ENCODE data around the gene WWC2. TPM values are rescaled to one million over a fixed set of nuclear protein-coding genes. Genes with fewer than 3 reads are reported as not detected.
A peak's percentile ranks its signal among the peaks of the same experiment; 100 is the strongest.

The WWC2 gene
- total RNA-seq, 6 experiments from 2014 or later = 86.3 to 114 (median 95.2) TPM

DNA sequence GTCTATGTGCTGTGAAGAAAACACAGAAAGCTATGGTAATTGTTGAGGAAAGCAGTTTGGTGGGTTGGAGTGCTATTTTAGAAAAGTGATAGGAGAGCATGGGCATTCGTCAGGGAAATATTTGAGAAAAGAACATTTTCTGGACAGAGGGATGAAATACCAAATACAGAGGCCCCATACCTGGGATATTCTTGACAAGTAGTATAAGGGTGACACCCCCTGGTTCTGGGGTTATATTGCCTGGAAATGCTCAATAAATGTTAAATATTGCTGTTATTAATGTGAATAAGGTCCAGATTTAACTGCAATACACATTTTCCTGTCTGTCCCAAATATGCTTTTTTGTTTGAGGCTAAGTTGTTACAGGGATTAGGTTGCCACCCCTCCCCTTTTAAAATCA lies 42.9 kb downstream of the WWC2 start:
- peaks cover 90% of the 10 kb centered on the region for H3K4me1 Mint-ChIP-seq (ENCODE audit: low read depth)
- no peak overlapping the region for H3K4me3 Mint-ChIP-seq
- no peaks in the 10 kb centered on the region for H3K9me3 Mint-ChIP-seq
- TF ChIP-seq, protein P1, sequence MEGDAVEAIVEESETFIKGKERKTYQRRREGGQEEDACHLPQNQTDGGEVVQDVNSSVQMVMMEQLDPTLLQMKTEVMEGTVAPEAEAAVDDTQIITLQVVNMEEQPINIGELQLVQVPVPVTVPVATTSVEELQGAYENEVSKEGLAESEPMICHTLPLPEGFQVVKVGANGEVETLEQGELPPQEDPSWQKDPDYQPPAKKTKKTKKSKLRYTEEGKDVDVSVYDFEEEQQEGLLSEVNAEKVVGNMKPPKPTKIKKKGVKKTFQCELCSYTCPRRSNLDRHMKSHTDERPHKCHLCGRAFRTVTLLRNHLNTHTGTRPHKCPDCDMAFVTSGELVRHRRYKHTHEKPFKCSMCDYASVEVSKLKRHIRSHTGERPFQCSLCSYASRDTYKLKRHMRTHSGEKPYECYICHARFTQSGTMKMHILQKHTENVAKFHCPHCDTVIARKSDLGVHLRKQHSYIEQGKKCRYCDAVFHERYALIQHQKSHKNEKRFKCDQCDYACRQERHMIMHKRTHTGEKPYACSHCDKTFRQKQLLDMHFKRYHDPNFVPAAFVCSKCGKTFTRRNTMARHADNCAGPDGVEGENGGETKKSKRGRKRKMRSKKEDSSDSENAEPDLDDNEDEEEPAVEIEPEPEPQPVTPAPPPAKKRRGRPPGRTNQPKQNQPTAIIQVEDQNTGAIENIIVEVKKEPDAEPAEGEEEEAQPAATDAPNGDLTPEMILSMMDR (IDR thresholded peaks at IDR 0.05) = 0 out of 2 replicates have a peak, but pooled peaks have one; percentile 13
- H3K27me3 Mint-ChIP-seq (ENCODE audit: insufficient read depth) = no peaks in the 10 kb centered on the region; the same call in 1 of the 2 replicates
- H3K27ac Mint-ChIP-seq = peak overlapping the region; percentile 42; the same call in 1 of the 2 replicates
- DNase-seq = no peak
- peaks cover 31% of the 10 kb centered on the region for H3K36me3 Mint-ChIP-seq (ENCODE audit: low read depth)

DNA sequence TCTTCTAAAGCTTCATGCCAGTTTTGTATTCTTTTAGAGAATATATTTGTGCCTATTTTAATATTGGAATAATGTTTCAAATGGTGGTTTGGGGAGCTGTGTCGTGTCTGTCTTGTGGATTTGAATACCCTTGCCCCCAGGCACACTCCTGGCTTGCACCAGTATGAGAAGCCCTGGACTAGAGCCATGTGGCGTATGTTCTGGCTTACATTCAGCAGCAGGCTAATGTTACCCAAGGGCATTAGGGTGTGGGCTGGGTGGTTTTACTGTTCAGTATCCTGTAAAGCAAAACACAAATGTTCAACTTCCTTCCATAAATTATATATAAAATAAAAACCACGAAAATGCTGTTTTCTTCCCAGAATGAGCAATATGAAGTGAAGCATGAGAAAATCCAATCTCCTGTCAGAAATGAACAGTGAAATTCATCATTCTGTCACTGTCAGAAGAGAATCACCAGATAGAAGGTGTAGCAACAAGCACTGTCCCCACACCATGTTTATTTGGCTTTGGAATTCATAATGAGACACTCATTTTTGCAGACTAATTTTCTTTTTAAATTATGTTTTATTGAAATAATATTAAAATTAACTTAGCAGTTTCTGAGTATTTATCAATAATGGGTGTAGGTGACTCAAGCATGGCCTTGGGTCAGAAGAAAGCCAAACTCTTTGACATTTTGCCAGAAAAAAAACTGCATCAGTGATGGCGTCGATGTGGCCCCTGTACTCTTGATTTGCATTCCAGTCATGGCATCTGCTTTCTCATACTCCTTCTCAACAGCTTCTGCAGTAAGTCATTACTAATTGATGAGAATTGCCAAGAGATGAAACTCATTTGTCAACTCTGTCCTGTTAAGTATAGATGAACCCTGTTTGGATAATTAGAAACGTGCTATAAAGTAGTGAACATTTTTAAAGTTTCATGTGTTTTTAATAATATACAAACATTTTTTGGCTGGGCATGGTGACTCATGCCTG lies 43.8 kb downstream of the WWC2 start:
- peaks cover 27% of the 10 kb centered on the region for H3K36me3 Mint-ChIP-seq (ENCODE audit: low read depth)
- peak overlapping the region; percentile 50 for H3K4me3 Mint-ChIP-seq
- H3K4me1 Mint-ChIP-seq (ENCODE audit: low read depth) = peaks cover 93% of the 10 kb centered on the region
- TF ChIP-seq, protein P1 (IDR thresholded peaks at IDR 0.05) = no peak
- H3K27me3 Mint-ChIP-seq (ENCODE audit: insufficient read depth) = no peaks in the 10 kb centered on the region; the same call in 1 of the 2 replicates
- DNase-seq = peak; percentile 68
- H3K27ac Mint-ChIP-seq = peak overlapping the region; percentile 56
- no peaks in the 10 kb centered on the region for H3K9me3 Mint-ChIP-seq

DNA sequence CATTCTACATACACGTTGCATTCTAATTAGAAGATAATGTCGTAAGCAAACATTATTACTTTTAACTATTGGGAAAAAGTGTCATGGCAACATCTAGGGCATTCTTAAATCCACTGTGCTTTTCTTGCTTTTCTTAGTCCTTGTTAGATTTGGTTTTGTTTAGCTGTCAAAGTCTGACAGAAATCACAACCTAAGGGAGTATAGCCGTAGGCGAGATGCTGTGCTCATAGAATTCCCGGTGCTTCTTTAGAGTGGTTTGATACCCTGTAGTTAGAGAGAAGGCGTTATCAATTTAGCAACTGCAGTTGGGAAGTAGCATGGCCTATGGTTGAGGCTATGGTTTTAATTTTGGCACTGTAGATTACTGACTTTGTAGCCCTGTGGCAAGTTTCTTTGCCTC lies 45.7 kb downstream of the WWC2 start:
- H3K9me3 Mint-ChIP-seq = no peaks in the 10 kb centered on the region

DNA sequence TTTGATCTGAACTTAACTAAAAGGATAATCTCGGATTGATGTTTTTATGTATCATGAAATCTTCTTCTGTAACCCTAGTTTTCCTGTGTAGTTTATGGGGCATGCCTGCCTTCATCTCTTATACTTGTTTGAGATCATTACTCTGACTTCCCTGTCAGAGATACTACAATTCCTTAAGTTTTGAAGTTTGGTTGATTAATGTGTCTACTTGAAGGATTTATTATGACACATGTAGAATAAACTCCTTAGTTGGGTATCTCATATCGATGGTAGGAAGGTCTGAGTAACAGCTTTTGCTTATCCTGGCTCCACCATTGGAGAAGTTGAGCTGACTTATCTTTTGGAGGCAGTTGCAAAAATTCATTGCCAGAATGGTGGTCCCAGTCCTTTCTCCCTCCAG lies 46.7 kb downstream of the WWC2 start:
- no peak overlapping the region for H3K4me3 Mint-ChIP-seq
- no peaks in the 10 kb centered on the region; the same call in 1 of the 2 replicates for H3K27me3 Mint-ChIP-seq (ENCODE audit: insufficient read depth)

More for the DNA sequence above, 45.7 kb downstream of the WWC2 start:
- no peak overlapping the region for H3K4me3 Mint-ChIP-seq
- no peak for DNase-seq
- no peaks in the 10 kb centered on the region; the same call in 1 of the 2 replicates for H3K27me3 Mint-ChIP-seq (ENCODE audit: insufficient read depth)
- H3K4me1 Mint-ChIP-seq (ENCODE audit: low read depth) = peaks cover 84% of the 10 kb centered on the region
- H3K27ac Mint-ChIP-seq = no peak overlapping the region
- TF ChIP-seq, protein P1 (IDR thresholded peaks at IDR 0.05) = no peak
- peaks cover 11% of the 10 kb centered on the region for H3K36me3 Mint-ChIP-seq (ENCODE audit: low read depth)

DNA sequence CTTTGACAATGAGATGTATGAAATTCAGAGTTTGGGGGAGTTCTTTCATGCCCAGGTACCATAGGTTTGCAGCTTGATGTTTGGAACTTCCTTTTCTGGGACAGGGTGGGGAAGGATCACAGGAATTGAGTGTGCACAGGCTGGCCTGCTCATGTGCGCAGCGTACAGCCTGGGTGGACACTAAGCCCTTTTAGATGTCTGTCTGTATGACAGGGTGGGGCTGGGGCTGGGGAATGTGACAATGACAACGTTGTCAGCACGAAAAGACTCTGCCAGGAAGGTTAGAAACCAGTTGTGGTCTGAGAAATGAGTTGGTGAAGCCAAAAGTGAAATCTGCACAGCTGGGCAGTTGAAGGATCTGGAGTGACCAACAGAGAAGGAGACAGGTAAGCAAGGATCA lies 47.4 kb downstream of the WWC2 start:
- peaks cover 72% of the 10 kb centered on the region for H3K4me1 Mint-ChIP-seq (ENCODE audit: low read depth)
- no peak overlapping the region for H3K4me3 Mint-ChIP-seq

More for the DNA sequence above, 46.7 kb downstream of the WWC2 start:
- DNase-seq = no peak
- Mint-ChIP-seq H3K9me3 (no peaks in the 10 kb centered on the region), H3K27ac (no peak overlapping the region), H3K36me3 (ENCODE audit: low read depth) (peaks cover 5% of the 10 kb centered on the region), H3K4me1 (ENCODE audit: low read depth) (peaks cover 79% of the 10 kb centered on the region)
- TF ChIP-seq, protein P1 (IDR thresholded peaks at IDR 0.05) = no peak

More for the DNA sequence above, 47.4 kb downstream of the WWC2 start:
- 0 out of 2 replicates have a peak overlapping the region, but pooled peaks have one; percentile 8 for H3K27ac Mint-ChIP-seq
- H3K9me3 Mint-ChIP-seq = no peaks in the 10 kb centered on the region
- H3K27me3 Mint-ChIP-seq (ENCODE audit: insufficient read depth) = no peaks in the 10 kb centered on the region; the same call in 1 of the 2 replicates
- no peak for DNase-seq
- TF ChIP-seq, protein P1 (IDR thresholded peaks at IDR 0.05) = no peak
- H3K36me3 Mint-ChIP-seq (ENCODE audit: low read depth) = no peaks in the 10 kb centered on the region; the same call in 1 of the 2 replicates

Data from HFFc6 (cell line).